Memory B cell (primary cell): ENCODE data around the gene TP53I11.

ENCODE experiments used
- ATAC-seq: fragments of 150-1000 bp; cut with Tn5 transposase; 2 replicates; pipeline ENCODE4 v1.10.0; 2021; ENCODE audit warnings: low read depth, mild to moderate bottlenecking, moderate library complexity
- DNase-seq, 2 donors: peaks; one replicate each; pipeline ENCODE4 v3.0.0; 2022; ENCODE audit warnings: low spot score in 2 of 2
- H3K27ac Mint-ChIP-seq: one replicate; pipeline ENCODE4 v1.8.0; 2022; ENCODE audit warnings: mild to moderate bottlenecking, moderate library complexity, mixed read lengths
- H3K27me3 Mint-ChIP-seq: one replicate; pipeline ENCODE4 v1.8.0; 2022; ENCODE audit warnings: mixed read lengths
- H3K36me3 Mint-ChIP-seq: one replicate; pipeline ENCODE4 v1.8.0; 2022; ENCODE audit warnings: mild to moderate bottlenecking, mixed read lengths
- H3K4me1 Mint-ChIP-seq: one replicate; pipeline ENCODE4 v1.8.0; 2022; ENCODE audit warnings: mixed read lengths
- H3K4me3 Mint-ChIP-seq: one replicate; pipeline ENCODE4 v1.8.0; 2022; ENCODE audit warnings: mild to moderate bottlenecking, moderate library complexity, mixed read lengths
- H3K9me3 Mint-ChIP-seq: one replicate; pipeline ENCODE4 v1.8.0; 2022; ENCODE audit warnings: mixed read lengths

TP53I11 gene

GRCh38 chr11:44893846-44894617 is 56.7 kb downstream of the TP53I11 start:
- H3K27me3 Mint-ChIP-seq: peaks cover 10% of the 10 kb centered on the region
- ATAC-seq: no peak
- H3K4me3 Mint-ChIP-seq: no peak overlapping the region
- H3K9me3 Mint-ChIP-seq: peaks cover 2% of the 10 kb centered on the region
- H3K36me3 Mint-ChIP-seq: peaks cover 3% of the 10 kb centered on the region
- no peak for DNase-seq
- H3K4me1 Mint-ChIP-seq: no peaks in the 10 kb centered on the region
- H3K27ac Mint-ChIP-seq: no peak overlapping the region

- no peaks in the 10 kb centered on the region for H3K4me1 Mint-ChIP-seq
- no peak for ATAC-seq
- H3K27ac Mint-ChIP-seq: no peak overlapping the region
- DNase-seq: no peak
- peaks cover 10% of the 10 kb centered on the region for H3K27me3 Mint-ChIP-seq
- peaks cover 2% of the 10 kb centered on the region for H3K9me3 Mint-ChIP-seq
- H3K4me3 Mint-ChIP-seq: no peak overlapping the region
- H3K36me3 Mint-ChIP-seq: peaks cover 3% of the 10 kb centered on the region
Observed at GRCh38 chr11:44893308-44893822, 57.3 kb downstream of the TP53I11 start.

GRCh38 chr11:44892843-44893242 is 57.8 kb downstream of the TP53I11 start:
- Mint-ChIP-seq H3K4me3 (no peak overlapping the region), H3K9me3 (peaks cover 1% of the 10 kb centered on the region), H3K4me1 (no peaks in the 10 kb centered on the region), H3K27me3 (peaks cover 9% of the 10 kb centered on the region), H3K36me3 (peaks cover 2% of the 10 kb centered on the region), H3K27ac (no peak overlapping the region)
- no peak for ATAC-seq
- no peak for DNase-seq

- Mint-ChIP-seq H3K4me1 (peaks cover 2% of the 10 kb centered on the region), H3K36me3 (no peaks in the 10 kb centered on the region), H3K27ac (no peak overlapping the region), H3K4me3 (no peak overlapping the region), H3K27me3 (no peaks in the 10 kb centered on the region), H3K9me3 (no peaks in the 10 kb centered on the region)
- DNase-seq (no peak), ATAC-seq (no peak)
Observed at GRCh38 chr11:44889266-44889665, 61.4 kb downstream of the TP53I11 start.

- peaks cover 4% of the 10 kb centered on the region for H3K4me1 Mint-ChIP-seq
- H3K4me3 Mint-ChIP-seq: no peak overlapping the region
- no peaks in the 10 kb centered on the region for H3K36me3 Mint-ChIP-seq
- H3K27ac Mint-ChIP-seq: no peak overlapping the region
- H3K9me3 Mint-ChIP-seq: no peaks in the 10 kb centered on the region
- H3K27me3 Mint-ChIP-seq: peaks cover 2% of the 10 kb centered on the region
- no peak for DNase-seq
- ATAC-seq: no peak
Observed at GRCh38 chr11:44887636-44888035, 63.0 kb downstream of the TP53I11 start.

- Mint-ChIP-seq H3K4me1 (peaks cover 4% of the 10 kb centered on the region), H3K4me3 (no peak overlapping the region), H3K27me3 (peaks cover 4% of the 10 kb centered on the region), H3K27ac (no peak overlapping the region), H3K9me3 (no peaks in the 10 kb centered on the region), H3K36me3 (no peaks in the 10 kb centered on the region)
- no peak for DNase-seq
- ATAC-seq: no peak
Observed at GRCh38 chr11:44886790-44887140, 63.9 kb downstream of the TP53I11 start.

GRCh38 chr11:44885919-44886789 is 64.5 kb downstream of the TP53I11 start:
- H3K36me3 Mint-ChIP-seq: no peaks in the 10 kb centered on the region
- H3K4me3 Mint-ChIP-seq: no peak overlapping the region
- H3K27ac Mint-ChIP-seq: no peak overlapping the region
- H3K27me3 Mint-ChIP-seq: peaks cover 4% of the 10 kb centered on the region
- DNase-seq (no peak), ATAC-seq (no peak)
- H3K9me3 Mint-ChIP-seq: no peaks in the 10 kb centered on the region
- peaks cover 4% of the 10 kb centered on the region for H3K4me1 Mint-ChIP-seq

GRCh38 chr11:44885065-44885810 is 65.4 kb downstream of the TP53I11 start:
- no peak overlapping the region for H3K4me3 Mint-ChIP-seq
- H3K27me3 Mint-ChIP-seq: peaks cover 4% of the 10 kb centered on the region
- DNase-seq (no peak), ATAC-seq (no peak)
- H3K27ac Mint-ChIP-seq: no peak overlapping the region
- peaks cover 4% of the 10 kb centered on the region for H3K4me1 Mint-ChIP-seq
- H3K36me3 Mint-ChIP-seq: no peaks in the 10 kb centered on the region
- no peaks in the 10 kb centered on the region for H3K9me3 Mint-ChIP-seq

GRCh38 chr11:44884056-44884455 is 66.6 kb downstream of the TP53I11 start:
- Mint-ChIP-seq H3K36me3 (no peaks in the 10 kb centered on the region), H3K27ac (no peak overlapping the region), H3K27me3 (peaks cover 4% of the 10 kb centered on the region), H3K9me3 (no peaks in the 10 kb centered on the region), H3K4me1 (peaks cover 4% of the 10 kb centered on the region), H3K4me3 (no peak overlapping the region)
- no peak for ATAC-seq
- DNase-seq: no peak

- peaks cover 4% of the 10 kb centered on the region for H3K4me1 Mint-ChIP-seq
- no peak overlapping the region for H3K27ac Mint-ChIP-seq
Observed at GRCh38 chr11:44883277-44883676, 67.4 kb downstream of the TP53I11 start.

More at GRCh38 chr11:44883277-44883676, 67.4 kb downstream of the TP53I11 start:
- Mint-ChIP-seq H3K27me3 (peaks cover 4% of the 10 kb centered on the region), H3K36me3 (no peaks in the 10 kb centered on the region), H3K4me3 (no peak overlapping the region), H3K9me3 (no peaks in the 10 kb centered on the region)
- ATAC-seq (no peak), DNase-seq (no peak)
